HFFc6 (cell line): ENCODE data around the gene PATL2. TPM values are rescaled to one million over a fixed set of nuclear protein-coding genes. Genes with fewer than 3 reads are reported as not detected.
"Not testable (repeated sequence)": the region's sequence is repeated elsewhere in the genome, so short reads cannot be mapped to it uniquely, and the experiment has no call there.

Experiments used
- DNase-seq: peaks from one replicate; pipeline ENCODE4 v3.0.0-alpha.2; 2018
- H3K27ac Mint-ChIP-seq: 2 replicates; pipeline ENCODE4 v1.8.0; 2020; ENCODE audit warnings: mild to moderate bottlenecking, mixed read lengths
- H3K27me3 Mint-ChIP-seq: 2 replicates; pipeline ENCODE4 v1.8.0; 2021; ENCODE audit warnings: mild to moderate bottlenecking, moderate library complexity, mixed read lengths; ENCODE audit not compliant: insufficient read depth
- H3K36me3 Mint-ChIP-seq: 2 replicates; pipeline ENCODE4 v1.8.0; 2021; ENCODE audit warnings: low read depth, mixed read lengths
- H3K4me1 Mint-ChIP-seq: 2 replicates; pipeline ENCODE4 v1.8.0; 2020; ENCODE audit warnings: low read depth, mixed read lengths
- H3K4me3 Mint-ChIP-seq: 2 replicates; pipeline ENCODE4 v1.8.0; 2020; ENCODE audit warnings: mild to moderate bottlenecking, moderate library complexity, mixed read lengths
- H3K9me3 Mint-ChIP-seq: 2 replicates; pipeline ENCODE4 v1.8.0; 2020; ENCODE audit warnings: mild to moderate bottlenecking, mixed read lengths
- CTCF ChIP-seq: fragments of 200-600 bp; sonication (generic); IDR thresholded peaks from 2 replicates; pipeline ENCODE4 v1.5.0; 2021; ENCODE audit warnings: antibody characterized with exemption, mild to moderate bottlenecking
- long read RNA-seq: library from polyadenylated mRNA; unstranded; transcript quantifications from one replicate; pipeline ENCODE4 v2.0.0, GENCODE V29; 2019
- total RNA-seq, 6 experiments: library from RNA; stranded (reverse); fragmentation: NEBNext Ultra II Directional; extraction: Animal tissue kit (Norgen Biotek cat#: 25700); gene quantifications; 2 replicates in 1 of 6; 3 replicates in 5 of 6; pipeline ENCODE4 v1.2.3, GENCODE V29; 2021

The PATL2 gene
- under 1 TPM in 3 of 6 experiments, not detected in 3; 0.10 to 0.18 (median 0.10) TPM for total RNA-seq
- long read RNA-seq: 0 reads

- peak within 1 kb of the TSS; percentile 97 for H3K27ac Mint-ChIP-seq
- DNase-seq: peak; percentile 97
- no peak for TF ChIP-seq CTCF
- peaks cover 39% of the 10 kb centered on the region for H3K4me1 Mint-ChIP-seq
- no peaks in the 10 kb centered on the region for H3K9me3 Mint-ChIP-seq
- peaks cover 29% of the 10 kb centered on the region for H3K36me3 Mint-ChIP-seq
- H3K27me3 Mint-ChIP-seq: peaks cover 8% of the 10 kb centered on the region; the same call in 1 of the 2 replicates
- H3K4me3 Mint-ChIP-seq: peak within 1 kb of the TSS; percentile 99
These were observed at the start of gene PATL2, which contains the start of gene B2M for GRCh38 chr15:44711096-44711742. Gene PATL2, minus strand, starts transcription at chr15:44711323. Its CDS starts 34,833 bp downstream, at chr15:44676490. Gene B2M, plus strand, starts transcription at chr15:44711517. Its CDS starts 30 bp downstream, at chr15:44711547.

- Mint-ChIP-seq H3K9me3 (peaks cover 11% of the 10 kb centered on the region; the same call in 1 of the 2 replicates), H3K4me3 (no peak overlapping the region), H3K4me1 (no peaks in the 10 kb centered on the region), H3K36me3 (no peaks in the 10 kb centered on the region), H3K27ac (no peak overlapping the region), H3K27me3 (peaks cover 14% of the 10 kb centered on the region)
- no peak for DNase-seq
- no peak for TF ChIP-seq CTCF
These were observed 42.2 kb upstream of the PATL2 start for GRCh38 chr15:44753345-44753744.

GRCh38 chr15:44743454-44743853, 32.3 kb upstream of the PATL2 start:
- not testable (repeated sequence) for DNase-seq, H3K4me3 Mint-ChIP-seq, H3K4me1 Mint-ChIP-seq, H3K27ac Mint-ChIP-seq, H3K36me3 Mint-ChIP-seq
- Mint-ChIP-seq H3K27me3 (peaks cover 12% of the 10 kb centered on the region), H3K9me3 (peaks cover 12% of the 10 kb centered on the region)

- not testable (repeated sequence) for H3K36me3 Mint-ChIP-seq, H3K4me3 Mint-ChIP-seq, H3K27ac Mint-ChIP-seq, H3K27me3 Mint-ChIP-seq, DNase-seq, H3K9me3 Mint-ChIP-seq
- peaks cover 20% of the 10 kb centered on the region for H3K4me1 Mint-ChIP-seq
These were observed 28.2 kb upstream of the PATL2 start for GRCh38 chr15:44739222-44739847.

- peaks cover 7% of the 10 kb centered on the region; the same call in 1 of the 2 replicates for H3K9me3 Mint-ChIP-seq
- no peak overlapping the region for H3K27ac Mint-ChIP-seq
- H3K4me1 Mint-ChIP-seq: peaks cover 20% of the 10 kb centered on the region
- DNase-seq: peak; percentile 59
- no peaks in the 10 kb centered on the region for H3K36me3 Mint-ChIP-seq
- no peak overlapping the region for H3K4me3 Mint-ChIP-seq
- H3K27me3 Mint-ChIP-seq: peaks cover 8% of the 10 kb centered on the region
- TF ChIP-seq CTCF: peak; percentile 85
These were observed 27.3 kb upstream of the PATL2 start for GRCh38 chr15:44738340-44738984.

GRCh38 chr15:44736181-44736765, 25.1 kb upstream of the PATL2 start, which contains the start of gene TRIM69:
Gene TRIM69, plus strand, starts transcription at chr15:44736528. Its CDS starts 177 bp downstream, at chr15:44736705.
- DNase-seq: no peak
- peaks cover 20% of the 10 kb centered on the region for H3K4me1 Mint-ChIP-seq
- H3K36me3 Mint-ChIP-seq: no peaks in the 10 kb centered on the region
- peak within 1 kb of the TSS; percentile 10; the same call in 1 of the 2 replicates for H3K27ac Mint-ChIP-seq
- TF ChIP-seq CTCF: no peak
- no peak within 1 kb of the TSS for H3K4me3 Mint-ChIP-seq
- no peaks in the 10 kb centered on the region for H3K9me3 Mint-ChIP-seq
- H3K27me3 Mint-ChIP-seq: peaks cover 6% of the 10 kb centered on the region
